Measurements from ENCODE around the gene CAVIN2.
"Not testable (repeated sequence)": the region's sequence is repeated elsewhere in the genome, so short reads cannot be mapped to it uniquely, and the experiment has no call there.

The CAVIN2 gene

DNA sequence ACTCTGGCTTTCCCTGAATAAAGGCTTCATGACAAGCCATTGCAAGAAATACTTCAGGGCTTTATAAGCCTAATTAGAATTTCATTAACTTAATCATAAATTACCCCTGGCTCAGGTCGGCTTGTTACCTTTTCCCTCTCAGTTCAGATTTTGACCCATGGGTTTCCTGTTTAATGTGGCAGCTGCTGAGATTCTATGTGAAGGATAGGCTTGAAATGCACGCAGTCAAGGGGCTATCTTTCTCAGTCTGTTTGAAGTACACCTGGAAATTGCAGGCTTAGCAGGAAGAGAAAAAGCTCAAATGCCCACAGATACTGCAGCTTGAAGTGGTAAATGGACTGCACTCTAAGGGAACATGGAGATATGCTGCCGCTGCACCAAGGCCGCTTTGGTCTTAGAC is 49.4 kb downstream of the CAVIN2 start:
- FAIRE-seq = no peak

DNA sequence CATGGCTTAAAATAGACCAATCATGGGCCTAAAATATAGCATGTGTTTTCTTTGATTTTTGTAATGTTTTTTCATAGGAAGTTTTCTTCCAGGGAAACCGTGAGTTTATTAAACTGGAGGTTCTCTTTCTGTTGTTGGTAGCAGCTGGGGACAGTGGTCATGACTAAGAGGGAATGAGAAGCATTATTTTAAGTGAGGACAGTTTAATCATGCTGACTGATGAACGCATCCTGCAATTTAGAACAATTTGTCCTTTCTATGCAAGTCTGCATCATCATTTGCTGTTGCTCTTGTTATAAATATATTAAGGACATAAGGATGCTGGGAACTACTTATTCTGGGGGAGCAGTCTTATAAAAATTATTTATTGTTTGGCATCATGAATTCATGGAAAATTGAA is 51.2 kb downstream of the CAVIN2 start:
- FAIRE-seq = no peak

DNA sequence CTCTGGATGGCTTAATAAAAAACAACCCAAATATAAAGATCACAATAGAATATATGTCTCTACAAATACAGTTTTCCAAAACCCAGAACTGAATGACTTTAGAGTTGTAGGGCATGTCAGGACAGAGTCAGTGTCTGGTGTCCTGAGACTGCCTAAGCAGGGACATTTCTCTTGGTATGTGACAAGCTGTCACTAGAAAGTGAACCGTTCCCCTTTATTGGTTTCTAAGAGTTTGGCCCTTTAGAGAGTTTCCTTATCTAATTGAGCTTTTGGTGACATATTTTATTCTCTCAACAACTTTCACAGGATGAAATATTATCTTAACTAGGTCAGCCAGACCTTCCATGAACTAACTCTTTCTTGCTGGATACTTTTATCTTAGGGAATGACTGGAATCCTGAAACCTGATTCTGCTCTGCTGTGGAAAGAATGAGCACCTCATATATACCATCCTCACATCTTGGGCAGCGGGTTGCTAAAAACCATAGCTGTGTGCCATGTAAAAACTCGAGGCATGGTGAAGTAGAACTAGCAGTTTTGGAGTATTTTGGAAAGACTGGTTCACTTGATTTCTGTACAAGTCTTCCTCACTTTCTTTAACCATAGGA is 54.8 kb downstream of the CAVIN2 start:
- no peak for FAIRE-seq

DNA sequence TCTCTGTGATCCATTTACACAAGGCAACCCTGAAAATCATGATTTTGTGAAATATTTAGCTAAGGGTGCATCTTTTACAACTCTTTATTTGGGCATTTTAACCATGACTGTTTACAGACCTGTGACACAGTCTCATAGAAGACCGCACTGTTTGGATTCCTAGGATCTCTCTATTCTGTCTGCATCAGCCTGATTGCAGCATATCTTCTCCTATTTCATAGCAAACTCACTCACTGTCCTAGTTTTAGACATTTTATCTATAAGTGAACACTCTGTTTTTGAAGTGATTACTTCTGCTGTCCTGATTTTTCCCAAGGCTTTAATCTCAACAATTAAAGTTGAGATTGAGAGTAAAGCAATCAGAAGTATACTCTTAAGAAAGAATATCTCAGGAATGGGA is 56.2 kb downstream of the CAVIN2 start:
- no peak for FAIRE-seq

DNA sequence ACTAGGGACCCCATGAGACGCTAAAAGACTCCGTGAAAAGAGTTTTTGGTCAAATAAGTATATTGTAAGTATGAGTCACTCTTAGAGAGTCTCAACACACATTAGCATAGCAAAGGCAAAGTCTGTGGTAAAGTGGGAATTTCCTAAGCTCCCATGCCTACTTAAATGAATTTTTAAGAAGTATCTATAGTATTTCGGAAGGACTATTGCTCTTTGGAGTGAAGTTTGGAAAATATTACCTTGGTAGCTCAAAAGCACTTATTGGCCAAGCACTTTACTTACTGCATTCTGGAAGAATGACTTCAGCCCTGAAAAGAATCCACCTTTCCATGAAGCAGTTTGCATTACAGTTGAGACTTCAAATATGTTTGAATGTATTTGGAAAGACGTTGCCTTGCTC is 57.1 kb downstream of the CAVIN2 start:
- no peak for FAIRE-seq

DNA sequence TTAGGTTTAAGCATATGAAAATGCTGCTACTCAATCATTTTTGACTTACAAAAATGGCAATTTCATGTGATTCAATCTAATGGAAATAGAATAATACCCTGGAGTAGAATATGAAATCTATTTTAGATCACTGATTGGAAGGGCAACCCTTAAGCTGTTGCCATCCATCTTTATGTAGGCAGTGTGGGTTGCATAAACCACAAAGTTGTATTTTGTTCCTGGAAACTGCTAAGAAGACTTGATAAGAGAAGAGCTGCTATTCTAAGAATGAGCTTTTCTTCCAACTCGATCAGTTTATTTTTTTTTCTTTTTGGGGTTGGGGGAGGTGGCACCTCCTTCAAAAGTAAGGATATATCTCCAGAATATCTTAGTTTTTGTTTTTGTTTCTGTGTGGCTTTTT is 60.2 kb downstream of the CAVIN2 start:
- FAIRE-seq = no peak

DNA sequence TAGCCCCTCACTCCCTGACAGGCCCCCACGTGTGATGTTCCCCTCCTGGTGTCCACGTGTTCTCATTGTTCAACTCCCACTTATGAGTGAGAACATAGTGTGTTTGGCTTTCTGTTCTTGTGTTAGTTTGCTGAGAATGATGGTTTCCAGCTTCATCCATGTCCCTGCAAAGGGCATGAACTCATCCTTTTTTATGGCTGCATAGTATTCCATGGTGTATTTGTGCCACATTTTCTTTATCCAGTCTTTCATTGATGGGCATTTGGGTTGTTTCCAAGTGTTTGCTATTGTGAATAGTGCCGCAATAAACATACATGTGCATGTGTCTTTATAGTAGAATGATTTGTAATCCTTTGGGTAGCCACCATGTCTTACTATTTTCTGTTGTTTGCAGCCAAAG is 61.2 kb downstream of the CAVIN2 start:
- FAIRE-seq = not testable (repeated sequence)

All from G401.6 (cell line).